ENCODE data around the gene ACTR3C.
A peak's percentile ranks its signal among the peaks of the same experiment; 100 is the strongest.
"Not testable (repeated sequence)": the region's sequence is repeated elsewhere in the genome, so short reads cannot be mapped to it uniquely, and the experiment has no call there.

ACTR3C gene

GRCh38 chr7:150335108-150335773, 11.9 kb upstream of the ACTR3C start:
- no peak for DNase-seq (ENCODE audit: low read depth)

GRCh38 chr7:150334108-150334507, 10.8 kb upstream of the ACTR3C start:
- no peak for DNase-seq (ENCODE audit: low read depth)

GRCh38 chr7:150333659-150334058, 10.3 kb upstream of the ACTR3C start:
- no peak for DNase-seq (ENCODE audit: low read depth)

GRCh38 chr7:150332852-150333635, 9.7 kb upstream of the ACTR3C start:
- no peak for DNase-seq (ENCODE audit: low read depth)

GRCh38 chr7:150330211-150330885, 7.0 kb upstream of the ACTR3C start:
- no peak for DNase-seq (ENCODE audit: low read depth)

- no peak for DNase-seq (ENCODE audit: low read depth)
Measured at GRCh38 chr7:150329331-150330120, 6.2 kb upstream of the ACTR3C start.

GRCh38 chr7:150327308-150327707, 4.0 kb upstream of the ACTR3C start:
- no peak for DNase-seq (ENCODE audit: low read depth)

GRCh38 chr7:150326657-150327268, 3.4 kb upstream of the ACTR3C start:
- no peak for DNase-seq (ENCODE audit: low read depth)

GRCh38 chr7:150325901-150326300, 2.6 kb upstream of the ACTR3C start:
- DNase-seq (ENCODE audit: low read depth) = no peak

- DNase-seq (ENCODE audit: low read depth) = no peak
Measured at GRCh38 chr7:150325110-150325611, 1.8 kb upstream of the ACTR3C start.

GRCh38 chr7:150324373-150324961, 1.1 kb upstream of the ACTR3C start:
- DNase-seq (ENCODE audit: low read depth) = no peak

GRCh38 chr7:150323682-150324372, 482 bp upstream of the ACTR3C start:
- DNase-seq (ENCODE audit: low read depth) = no peak

- peak; percentile 41 for DNase-seq (ENCODE audit: low read depth)
Measured at GRCh38 chr7:150322114-150322832, 1.1 kb downstream of the ACTR3C start.

- no peak for DNase-seq (ENCODE audit: low read depth)
Measured at GRCh38 chr7:150321788-150322113, 1.6 kb downstream of the ACTR3C start.

- DNase-seq (ENCODE audit: low read depth) = no peak
Measured at GRCh38 chr7:150317748-150318444, 5.4 kb downstream of the ACTR3C start.

- not testable (repeated sequence) for DNase-seq (ENCODE audit: low read depth)
Measured at GRCh38 chr7:150316987-150317386, 6.4 kb downstream of the ACTR3C start.

- DNase-seq (ENCODE audit: low read depth) = no peak
Measured at GRCh38 chr7:150314639-150315239, 8.6 kb downstream of the ACTR3C start.

- no peak for DNase-seq (ENCODE audit: low read depth)
Measured at GRCh38 chr7:150313870-150314269, 9.5 kb downstream of the ACTR3C start.

GRCh38 chr7:150313367-150313809, 10.0 kb downstream of the ACTR3C start:
- no peak for DNase-seq (ENCODE audit: low read depth)

All from activated T-cell treated with anti-CD3 and anti-CD28 coated beads for 48 hours (primary cell).